HepG2 (cell line): ENCODE data around the gene ZFAND2B. TPM values are rescaled to one million over a fixed set of nuclear protein-coding genes. Genes with fewer than 3 reads are reported as not detected.
A peak's percentile ranks its signal among the peaks of the same experiment; 100 is the strongest.

Experiments used
- ARHGAP35 ChIP-seq: sonication (generic); formaldehyde crosslinking; IDR thresholded peaks from 2 replicates; pipeline ENCODE4 v1.9.0; 2022; ENCODE audit warnings: mild to moderate bottlenecking, inconsistent platforms, moderate library complexity, missing genetic modification reagents, borderline replicate concordance
- BRD4 ChIP-seq: sonication (generic); formaldehyde crosslinking; IDR thresholded peaks from 2 replicates; pipeline ENCODE4 v1.4.0; 2020; ENCODE audit warnings: missing genetic modification reagents
- CEBPZ ChIP-seq: IDR thresholded peaks from 2 replicates; pipeline ENCODE4 v1.6.1; 2012; ENCODE audit warnings: low read length, improper control_type of control experiment
- CENPT ChIP-seq: sonication (generic); formaldehyde crosslinking; IDR thresholded peaks from 2 replicates; pipeline ENCODE4 v1.8.0; 2022; ENCODE audit warnings: low read depth, mild to moderate bottlenecking, moderate library complexity, missing genetic modification reagents
- CTCF ChIP-seq: sonication (generic); formaldehyde crosslinking; IDR thresholded peaks from 2 replicates; pipeline ENCODE4 v1.5.0; 2020; ENCODE audit warnings: mild to moderate bottlenecking, missing genetic modification reagents, moderate library complexity
- FLYWCH1 ChIP-seq: sonication (generic); formaldehyde crosslinking; IDR thresholded peaks from 2 replicates; pipeline ENCODE4 v1.8.1; 2023; ENCODE audit warnings: mild to moderate bottlenecking, missing genetic modification reagents
- GFI1 ChIP-seq: sonication (generic); formaldehyde crosslinking; IDR thresholded peaks from 2 replicates; pipeline ENCODE4 v1.5.0; 2020; ENCODE audit warnings: missing genetic modification reagents, mild to moderate bottlenecking, borderline replicate concordance
- NR2F1 ChIP-seq, 2 experiments: fragments of 450-650 bp in 1 of 2; formaldehyde crosslinking in 1 of 2; IDR thresholded peaks; 2 replicates each; pipeline versions ENCODE4 v1.5.0 to v1.6.1; 2016 to 2020; ENCODE audit warnings: mild to moderate bottlenecking in 1 of 2, missing compliant biosample characterization in 1 of 2, missing genetic modification reagents in 1 of 2, moderate library complexity in 1 of 2
- POGK ChIP-seq: sonication (generic); formaldehyde crosslinking; conservative IDR thresholded peaks from 2 replicates; pipeline ENCODE4 v1.8.0; 2022; ENCODE audit warnings: mild to moderate bottlenecking, moderate library complexity, missing genetic modification reagents
- POGZ ChIP-seq: sonication (generic); formaldehyde crosslinking; IDR thresholded peaks from 2 replicates; pipeline ENCODE4 v1.4.0; 2020; ENCODE audit warnings: mild to moderate bottlenecking, missing genetic modification reagents
- ZBTB42 ChIP-seq: sonication (generic); formaldehyde crosslinking; IDR thresholded peaks from 2 replicates; pipeline ENCODE4 v1.5.0; 2020; ENCODE audit warnings: mild to moderate bottlenecking, missing genetic modification reagents
- ZBTB46 ChIP-seq: sonication (generic); formaldehyde crosslinking; IDR thresholded peaks from 2 replicates; pipeline ENCODE4 v1.4.0; 2020; ENCODE audit warnings: mild to moderate bottlenecking, missing genetic modification reagents, borderline replicate concordance
- ZBTB49 ChIP-seq: sonication (generic); formaldehyde crosslinking; IDR thresholded peaks from 2 replicates; pipeline ENCODE4 v1.4.0; 2020; ENCODE audit warnings: missing genetic modification reagents, borderline replicate concordance
- ZMYM4 ChIP-seq: sonication (generic); formaldehyde crosslinking; IDR thresholded peaks from 2 replicates; pipeline ENCODE4 v1.8.1; 2023; ENCODE audit warnings: mild to moderate bottlenecking, missing genetic modification reagents
- ZNF256 ChIP-seq: sonication (generic); formaldehyde crosslinking; conservative IDR thresholded peaks from 2 replicates; pipeline ENCODE4 v1.4.0; 2020; ENCODE audit warnings: missing genetic modification reagents
- ZNF841 ChIP-seq: sonication (generic); formaldehyde crosslinking; IDR thresholded peaks from 2 replicates; pipeline ENCODE4 v1.8.1; 2023; ENCODE audit warnings: missing genetic modification reagents, borderline replicate concordance
- ZNF883 ChIP-seq: sonication (generic); formaldehyde crosslinking; IDR thresholded peaks from 2 replicates; pipeline ENCODE4 v1.5.1; 2020; ENCODE audit warnings: mild to moderate bottlenecking, missing genetic modification reagents; ENCODE audit errors: not compliant biosample characterization
- polyA plus RNA-seq, 8 experiments: library from polyadenylated mRNA; depleted of rRNA in 3 of 8; stranded (reverse) in 7 of 8; unstranded in 1 of 8; fragments of >200 nt; fragmentation: Illumina TruSeq in 4 of 8; extraction: Trizol in 4 of 8; gene quantifications; 2 replicates each; pipeline versions ENCODE4 v1.2.1 to v1.2.3, GENCODE V29; 2011 to 2016; ENCODE audit warnings: low read depth in 4 of 8, missing spikeins in 1 of 8, mixed read lengths in 1 of 8; ENCODE audit not compliant: insufficient read depth in 1 of 8
- total RNA-seq, 5 experiments: library from RNA; depleted of rRNA; stranded (reverse); fragments of >200 nt; fragmentation: Illumina TruSeq; extraction: Trizol; gene quantifications; 2 replicates each; pipeline ENCODE4 v1.2.3, GENCODE V29; 2016; ENCODE audit warnings: low read depth in 1 of 5

The ZFAND2B gene
- total and polyA plus RNA-seq, 2 of the 13 experiments (the other 11 are each of a cell fraction or from before 2014, with no cell fraction given) = 53.3 to 115 TPM

GRCh38 chr2:219230059-219230540 lies 23.5 kb downstream of the ZFAND2B start (continued):
- TF ChIP-seq FLYWCH1 (CRISPR knock-in tag) (no peak), ZBTB42 (CRISPR knock-in tag) (0 out of 2 replicates have a peak, but pooled peaks have one; percentile 11), CENPT (CRISPR knock-in tag) (no peak), CTCF (CRISPR knock-in tag) (no peak), NR2F1 (CRISPR knock-in tag; IDR thresholded peaks at IDR 0.05) (no peak), CEBPZ (no peak), ZBTB49 (peak; percentile 76; the same call in 1 of the 2 replicates), ZMYM4 (CRISPR knock-in tag) (no peak), POGZ (CRISPR knock-in tag) (no peak), ZBTB46 (CRISPR knock-in tag) (no peak), POGK (CRISPR knock-in tag) (0 out of 2 replicates have a peak, but pooled peaks have one; percentile 37), ZNF883 (CRISPR knock-in tag) (no peak), BRD4 (no peak; the same call in 1 of the 2 replicates), ARHGAP35 (no peak; the same call in 1 of the 2 replicates), ZNF256 (0 out of 2 replicates have a peak, but pooled peaks have one; percentile 82), GFI1 (CRISPR knock-in tag) (0 out of 2 replicates have a peak, but pooled peaks have one; percentile 3), ZNF841 (CRISPR knock-in tag) (no peak)
